ENCODE measurements around the gene TBC1D24.

DNA sequence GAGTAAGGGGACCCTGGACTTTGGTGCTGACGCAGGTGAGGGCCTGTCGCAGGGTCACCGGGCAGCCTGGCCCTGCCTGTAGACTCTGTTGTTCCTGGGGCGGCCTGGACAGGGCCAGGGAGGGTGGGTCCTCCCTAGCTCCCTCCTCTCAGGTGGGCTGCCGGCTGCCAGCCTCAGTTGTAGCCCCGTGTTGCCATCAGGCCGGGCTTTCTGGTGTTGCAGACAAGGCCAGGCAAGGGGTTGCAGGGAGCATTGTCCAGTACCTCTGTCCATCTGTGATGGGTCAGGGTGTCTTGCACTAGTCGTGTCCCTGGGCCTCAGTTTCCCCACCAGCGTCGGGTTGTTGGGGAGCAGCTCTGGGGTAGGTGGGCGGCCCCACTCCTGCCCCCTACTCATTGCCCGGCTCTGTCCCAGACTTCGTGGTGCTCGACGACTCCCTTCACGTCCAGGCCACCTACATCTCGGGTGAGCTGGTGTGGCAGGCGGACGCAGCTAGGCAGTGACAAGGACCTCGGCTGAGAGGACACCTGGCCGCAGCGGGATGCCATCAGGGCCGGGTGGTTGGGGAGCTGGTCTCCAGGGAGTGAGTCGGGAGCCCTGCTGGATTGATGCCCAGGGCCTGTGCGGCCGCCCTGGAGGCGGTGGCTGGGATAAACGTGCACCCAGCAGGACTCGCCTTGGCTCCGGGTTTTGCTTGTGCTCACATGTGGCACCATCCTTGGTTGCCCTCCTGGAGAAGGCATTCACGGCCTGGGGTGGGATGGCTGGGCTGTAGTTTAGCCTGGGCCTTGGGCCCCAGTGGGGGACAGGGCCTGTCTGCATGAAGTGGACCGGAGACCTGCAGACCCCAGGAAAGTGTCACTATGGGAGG, 54.4 kb downstream of the TBC1D24 start:
- TF ChIP-seq, protein P1, sequence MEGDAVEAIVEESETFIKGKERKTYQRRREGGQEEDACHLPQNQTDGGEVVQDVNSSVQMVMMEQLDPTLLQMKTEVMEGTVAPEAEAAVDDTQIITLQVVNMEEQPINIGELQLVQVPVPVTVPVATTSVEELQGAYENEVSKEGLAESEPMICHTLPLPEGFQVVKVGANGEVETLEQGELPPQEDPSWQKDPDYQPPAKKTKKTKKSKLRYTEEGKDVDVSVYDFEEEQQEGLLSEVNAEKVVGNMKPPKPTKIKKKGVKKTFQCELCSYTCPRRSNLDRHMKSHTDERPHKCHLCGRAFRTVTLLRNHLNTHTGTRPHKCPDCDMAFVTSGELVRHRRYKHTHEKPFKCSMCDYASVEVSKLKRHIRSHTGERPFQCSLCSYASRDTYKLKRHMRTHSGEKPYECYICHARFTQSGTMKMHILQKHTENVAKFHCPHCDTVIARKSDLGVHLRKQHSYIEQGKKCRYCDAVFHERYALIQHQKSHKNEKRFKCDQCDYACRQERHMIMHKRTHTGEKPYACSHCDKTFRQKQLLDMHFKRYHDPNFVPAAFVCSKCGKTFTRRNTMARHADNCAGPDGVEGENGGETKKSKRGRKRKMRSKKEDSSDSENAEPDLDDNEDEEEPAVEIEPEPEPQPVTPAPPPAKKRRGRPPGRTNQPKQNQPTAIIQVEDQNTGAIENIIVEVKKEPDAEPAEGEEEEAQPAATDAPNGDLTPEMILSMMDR (IDR thresholded peaks at IDR 0.05; ENCODE audit: low read length), result no peak
- TF ChIP-seq EZH2 (IDR thresholded peaks at IDR 0.05; ENCODE audit: borderline replicate concordance, low read length), result no peak

Measured in OCI-LY1 (cell line).